ENCODE data around the gene CLDN19.
A peak's percentile ranks its signal among the peaks of the same experiment; 100 is the strongest.

The CLDN19 gene, protein sequence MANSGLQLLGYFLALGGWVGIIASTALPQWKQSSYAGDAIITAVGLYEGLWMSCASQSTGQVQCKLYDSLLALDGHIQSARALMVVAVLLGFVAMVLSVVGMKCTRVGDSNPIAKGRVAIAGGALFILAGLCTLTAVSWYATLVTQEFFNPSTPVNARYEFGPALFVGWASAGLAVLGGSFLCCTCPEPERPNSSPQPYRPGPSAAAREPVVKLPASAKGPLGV

DNA sequence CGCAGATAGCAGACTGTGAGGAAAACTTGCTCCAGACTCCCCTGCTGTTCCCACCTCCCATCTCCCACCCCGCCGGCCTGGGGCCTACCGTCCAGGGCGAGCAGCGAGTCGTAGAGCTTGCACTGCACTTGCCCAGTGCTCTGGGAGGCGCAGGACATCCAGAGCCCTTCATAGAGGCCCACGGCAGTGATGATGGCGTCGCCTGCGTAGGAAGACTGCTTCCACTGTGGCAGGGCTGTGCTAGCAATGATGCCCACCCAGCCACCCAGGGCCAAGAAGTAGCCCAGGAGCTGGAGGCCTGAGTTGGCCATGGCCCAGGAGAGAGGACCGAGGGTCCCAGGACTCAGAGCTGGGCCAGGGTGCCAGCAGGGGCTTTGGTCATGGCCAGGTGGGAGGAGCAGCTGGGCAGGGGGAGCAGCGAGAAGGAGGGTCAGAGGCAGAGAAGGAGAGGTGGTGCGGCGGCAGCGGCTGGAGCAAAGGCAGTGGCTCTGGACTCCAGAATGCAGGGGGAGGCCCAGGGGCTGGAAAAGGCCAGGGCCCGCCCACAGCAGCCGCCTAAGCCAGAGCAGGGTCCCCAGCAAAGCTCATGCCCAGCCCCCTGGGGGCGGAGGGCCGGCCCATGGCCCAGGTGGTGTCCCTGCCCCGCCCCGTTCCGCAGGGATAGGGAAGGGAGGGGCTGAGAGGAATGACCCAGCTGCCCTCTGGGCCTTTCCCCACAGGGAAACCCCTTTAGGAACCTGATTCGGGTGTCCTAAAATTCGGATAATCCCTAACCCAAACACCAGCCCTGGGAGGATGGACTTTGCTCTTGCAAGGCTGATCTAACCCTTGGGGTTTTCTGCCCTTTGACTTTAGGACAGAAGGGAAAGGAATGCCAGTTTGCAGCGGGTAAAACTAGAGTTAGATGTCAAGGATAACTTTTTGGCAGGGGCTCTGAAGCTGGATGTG lies at the start of gene CLDN19:
Gene CLDN19, minus strand, starts transcription at position 484 of the 948 bp plus-strand sequence. Its CDS starts 173 bp downstream, at position 311.
- no peak for DNase-seq

DNA sequence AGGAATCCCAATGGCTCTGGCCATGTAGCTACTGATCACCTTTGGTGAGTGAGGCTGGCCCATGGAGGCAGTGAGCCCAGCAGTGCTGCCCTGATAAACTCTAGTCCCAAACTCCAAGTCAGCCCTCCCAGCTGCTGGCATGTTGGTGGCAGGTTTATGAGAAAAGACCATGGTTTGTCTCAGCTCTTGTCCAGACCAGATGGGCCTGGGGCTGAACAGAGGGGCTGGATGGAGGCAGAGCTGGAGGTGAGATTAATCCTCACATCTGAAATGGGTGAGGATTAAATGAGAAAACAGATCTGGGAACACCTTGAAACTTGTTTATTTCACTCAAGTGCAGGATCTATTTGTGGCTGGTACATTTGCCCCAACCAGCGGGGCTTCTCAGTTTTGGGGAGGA lies 48.0 kb upstream of the CLDN19 start:
- DNase-seq: peak; percentile 70

DNA sequence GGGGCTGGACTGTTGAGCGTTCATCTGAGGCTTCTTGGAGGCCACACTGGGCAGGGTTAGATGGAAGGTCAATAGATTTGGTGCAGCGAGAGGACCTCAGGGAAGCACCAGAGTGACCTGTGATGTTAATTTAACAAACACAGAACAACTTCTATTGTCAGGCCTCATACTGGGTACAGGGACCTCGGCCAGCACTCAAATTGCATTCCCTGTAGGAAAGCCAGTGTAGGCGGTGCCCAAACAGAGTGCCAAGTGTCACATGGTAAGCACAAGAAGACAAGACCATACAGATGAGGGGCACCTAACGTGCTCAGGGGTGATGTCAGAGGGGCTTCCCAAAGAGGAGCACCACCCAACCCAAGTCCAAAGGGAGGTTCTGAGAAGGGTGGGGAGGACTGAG lies 46.1 kb upstream of the CLDN19 start:
- no peak for DNase-seq

DNA sequence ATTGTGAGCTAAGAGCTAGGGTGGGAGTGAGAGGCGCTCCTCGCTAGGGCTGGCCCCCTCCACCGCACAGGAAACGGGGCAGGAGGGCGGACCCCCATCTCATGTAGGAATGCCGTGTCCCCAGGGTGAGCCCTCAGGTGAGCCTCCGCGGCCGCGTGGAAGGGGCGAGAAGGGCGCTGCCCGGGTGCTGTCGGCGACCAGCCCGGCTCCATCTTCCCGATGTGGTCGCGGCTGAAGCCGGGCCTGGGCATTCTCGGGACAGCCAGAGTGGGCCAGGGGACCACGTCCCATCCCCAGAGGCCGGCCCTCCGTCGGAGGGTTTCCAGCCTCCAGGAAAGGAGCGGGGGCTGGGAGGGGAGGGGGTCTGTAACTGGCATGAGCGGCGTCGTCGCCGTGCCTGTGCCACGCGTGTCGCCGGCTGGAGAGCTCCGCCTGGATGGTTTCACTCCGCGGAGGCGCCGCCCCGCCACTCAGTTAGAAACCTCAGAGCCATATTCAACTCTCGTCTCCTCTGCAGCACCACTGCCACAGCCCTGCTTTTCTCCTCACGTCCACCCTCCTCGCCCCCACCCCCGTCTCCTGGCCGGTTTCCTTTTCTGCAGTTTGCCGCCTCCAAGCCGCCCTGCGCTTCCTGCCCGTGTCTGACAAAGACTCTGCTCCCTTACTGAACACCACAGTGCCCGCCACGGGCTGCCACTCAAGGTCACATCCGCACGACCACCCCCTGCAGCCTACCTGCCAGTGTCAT lies 45.1 kb upstream of the CLDN19 start, which contains the start of gene TMEM269:
Gene TMEM269, plus strand, starts transcription at position 46 of the 748 bp plus-strand sequence. CDS start 4,903 bp downstream, outside the sequence.
- no peak for DNase-seq

DNA sequence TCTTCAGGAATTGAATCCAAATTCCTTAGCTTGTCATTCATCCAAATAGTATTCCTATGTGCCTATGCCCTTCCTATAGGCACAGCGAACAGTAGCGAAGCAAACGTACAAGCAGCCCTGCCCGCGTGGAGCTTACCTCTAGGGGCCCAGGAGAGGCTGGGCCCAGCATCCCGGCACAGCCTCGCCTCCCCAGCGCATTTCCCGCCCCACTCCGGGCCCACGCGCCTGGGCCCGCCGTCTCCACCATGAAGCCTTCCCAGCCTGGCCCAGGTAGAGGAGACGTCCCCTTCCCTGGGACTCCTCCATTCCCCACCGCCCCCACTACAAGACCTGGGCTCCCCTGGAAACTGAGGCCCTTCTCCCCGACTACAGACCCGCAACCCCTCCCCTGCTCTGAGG lies 44.5 kb upstream of the CLDN19 start:
- no peak for DNase-seq

DNA sequence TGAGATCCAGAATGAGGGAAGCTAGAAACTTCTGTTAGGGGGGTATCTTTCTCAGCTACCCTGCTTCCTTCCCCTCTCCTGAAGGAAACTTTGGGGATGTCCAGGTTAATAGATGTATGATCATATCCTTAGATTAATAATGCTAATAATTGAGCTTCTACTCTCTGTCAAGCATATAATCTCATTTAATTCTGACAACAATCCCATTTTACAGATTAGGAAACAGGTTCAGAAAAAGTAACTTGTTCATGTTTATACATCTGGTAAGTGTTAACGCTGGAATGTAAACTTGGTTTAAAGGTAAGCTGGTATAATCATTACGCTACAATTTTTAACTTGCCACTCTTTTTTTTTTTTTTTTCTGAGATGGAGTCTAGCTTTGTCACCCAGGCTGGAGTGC lies 43.1 kb upstream of the CLDN19 start:
- no peak for DNase-seq

DNA sequence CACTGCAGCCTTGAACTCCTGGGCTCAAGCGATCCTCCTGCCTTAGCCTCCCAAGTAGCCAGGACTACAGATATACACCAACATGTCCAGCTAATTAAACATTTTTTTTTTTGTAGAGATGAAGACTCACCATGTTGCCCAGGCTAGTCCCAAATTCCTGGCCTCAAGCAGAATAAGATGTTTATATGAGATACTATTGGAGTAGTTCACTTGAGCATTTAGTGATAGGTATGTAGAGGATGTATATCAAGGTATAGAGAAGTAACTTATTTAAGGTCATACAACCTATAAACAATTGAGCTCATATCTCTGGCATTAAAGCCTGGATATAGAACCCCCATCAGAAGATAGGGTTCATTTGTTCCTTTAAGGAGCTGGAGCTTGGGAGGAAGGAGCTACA lies 40.1 kb upstream of the CLDN19 start:
- no peak for DNase-seq

DNA sequence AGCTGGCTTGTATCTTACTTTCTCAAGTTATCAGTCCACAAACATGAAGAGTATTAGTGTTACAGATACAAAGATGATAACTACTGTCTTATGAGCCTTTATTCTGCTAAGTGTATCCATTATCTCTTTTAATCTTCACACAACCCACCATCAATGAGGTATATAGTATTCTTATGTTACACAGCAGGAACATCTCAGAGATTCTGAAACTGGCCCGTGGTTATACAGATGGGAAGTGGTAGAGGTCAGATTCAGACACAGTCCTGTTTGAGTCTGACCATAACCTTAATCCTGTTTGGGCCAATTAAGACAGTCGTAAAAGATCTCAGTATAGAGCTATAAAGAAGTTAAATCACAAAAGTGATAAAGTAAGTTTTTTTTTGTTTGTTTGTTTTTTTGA lies 39.7 kb upstream of the CLDN19 start:
- DNase-seq: no peak

DNA sequence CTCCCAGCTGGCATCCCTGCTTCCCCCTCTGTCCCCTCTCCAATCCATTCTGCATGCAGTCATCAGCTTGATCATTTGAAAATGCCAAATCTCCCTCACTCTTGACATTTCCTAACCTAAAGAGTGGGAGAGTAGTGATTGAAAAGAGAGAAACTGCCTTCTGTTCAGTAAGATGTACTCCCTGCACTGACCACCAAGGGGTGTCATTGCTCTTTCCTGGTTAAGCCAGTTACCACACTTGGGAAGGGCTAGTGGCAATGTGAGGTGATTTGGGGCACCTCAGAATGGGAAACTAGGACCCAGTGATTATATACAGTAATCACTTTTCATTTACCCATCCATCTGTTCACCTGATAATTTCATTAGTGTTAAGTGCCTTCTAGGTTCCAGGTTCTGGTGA lies 37.8 kb upstream of the CLDN19 start:
- peak; percentile 30 for DNase-seq

DNA sequence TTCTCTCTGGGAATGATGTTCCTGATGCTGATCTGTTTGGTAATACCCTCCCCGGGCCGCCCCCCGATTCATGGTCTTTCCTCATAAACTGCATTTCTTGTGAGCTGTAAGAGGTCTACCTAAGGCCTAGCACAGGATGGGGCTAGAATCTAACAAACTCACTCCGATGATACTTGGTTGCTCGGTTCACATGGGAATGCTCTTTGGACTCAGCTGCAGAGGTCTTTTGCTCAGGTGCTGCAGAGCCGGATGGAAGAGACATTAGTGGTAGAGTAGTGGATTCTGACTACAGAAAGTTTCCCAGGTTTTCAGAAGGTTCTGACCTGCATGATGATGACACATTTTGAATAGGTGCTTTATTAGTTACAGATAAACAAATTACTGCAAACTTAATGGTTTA lies 36.5 kb upstream of the CLDN19 start:
- no peak for DNase-seq

DNA sequence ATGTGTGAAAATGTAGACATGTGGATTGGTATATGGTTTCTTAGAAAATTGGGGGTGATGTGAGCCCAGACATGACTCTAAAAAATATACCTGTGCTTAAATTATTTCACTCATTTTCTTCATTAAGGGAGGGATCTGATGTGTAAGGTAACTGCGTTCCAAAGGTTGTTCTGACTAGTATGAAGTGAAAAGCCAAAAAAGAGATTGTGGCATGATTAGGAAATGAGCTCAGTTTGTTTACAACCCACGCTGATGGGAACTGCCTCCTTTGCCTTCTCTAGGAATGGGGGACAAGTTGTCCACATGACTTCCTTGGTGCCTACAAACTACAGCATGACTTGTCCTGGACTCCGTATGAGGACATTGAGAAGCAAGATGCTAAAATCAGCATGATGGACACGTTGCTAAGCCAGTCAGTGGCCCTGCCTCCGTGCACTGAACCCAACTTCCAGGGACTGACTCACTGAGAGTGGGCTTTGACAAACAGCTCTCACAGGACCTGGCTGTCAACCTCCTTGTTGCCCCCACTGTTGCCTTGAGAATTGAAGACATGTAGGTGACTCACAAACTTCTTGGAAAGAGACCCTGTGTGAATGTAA lies 35.0 kb upstream of the CLDN19 start:
- DNase-seq: no peak

DNA sequence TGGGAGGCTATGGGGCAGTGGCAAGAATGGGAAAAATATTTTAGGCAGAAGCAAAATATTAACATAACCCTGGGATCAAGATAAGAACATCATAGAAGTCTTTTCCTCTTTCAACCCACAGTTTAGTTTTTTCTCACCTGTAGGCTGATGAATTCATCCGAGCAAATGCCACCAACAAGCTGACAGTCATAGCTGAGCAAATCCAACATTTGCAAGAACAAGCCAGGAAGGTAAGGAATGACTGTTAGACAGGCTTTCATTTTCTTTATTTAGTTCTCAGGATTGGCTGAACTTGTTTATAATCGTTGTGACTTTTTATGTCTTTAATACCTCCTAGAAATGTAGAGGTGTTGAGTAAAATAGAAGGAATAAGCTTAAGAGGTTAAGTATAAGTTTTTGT lies 33.4 kb upstream of the CLDN19 start:
- no peak for DNase-seq

DNA sequence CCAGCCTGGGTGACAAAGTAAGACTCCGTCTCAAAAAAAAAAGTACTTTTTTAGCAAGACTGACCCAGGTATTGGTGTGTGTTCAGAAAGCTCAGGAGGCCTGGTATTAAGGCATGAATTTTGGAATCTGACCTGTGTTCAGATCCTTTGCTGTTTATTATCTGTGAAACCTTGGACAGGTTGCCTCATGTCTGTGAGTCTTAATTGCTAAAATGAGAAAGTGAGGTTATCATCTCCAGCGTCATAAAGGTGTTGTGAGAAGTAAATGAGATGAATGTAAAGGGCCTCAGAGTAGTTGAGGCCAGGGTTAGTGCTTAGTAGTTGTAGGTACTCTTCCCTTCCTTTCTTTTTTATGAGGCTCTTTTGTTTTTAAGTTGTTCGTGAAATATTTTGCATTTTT lies 29.8 kb upstream of the CLDN19 start:
- no peak for DNase-seq

DNA sequence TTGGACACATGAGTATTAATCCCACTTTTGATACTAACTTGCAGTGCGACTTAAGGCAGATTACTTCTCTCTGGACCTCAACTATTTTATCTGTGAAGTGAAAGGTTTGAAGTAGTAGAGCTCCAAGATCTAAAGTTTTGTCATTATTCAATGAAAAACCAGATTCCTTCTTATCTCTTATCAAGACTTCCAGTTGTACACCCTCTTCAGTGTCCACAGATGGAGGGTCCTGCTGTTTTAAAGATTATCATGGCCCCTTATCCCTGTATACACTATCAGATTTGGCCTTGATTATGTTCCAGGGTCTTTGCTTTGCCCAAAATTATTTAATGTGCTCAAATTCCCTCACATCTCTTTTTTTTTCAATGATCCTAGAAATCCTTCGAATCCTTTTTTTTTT lies 28.1 kb upstream of the CLDN19 start:
- no peak for DNase-seq

DNA sequence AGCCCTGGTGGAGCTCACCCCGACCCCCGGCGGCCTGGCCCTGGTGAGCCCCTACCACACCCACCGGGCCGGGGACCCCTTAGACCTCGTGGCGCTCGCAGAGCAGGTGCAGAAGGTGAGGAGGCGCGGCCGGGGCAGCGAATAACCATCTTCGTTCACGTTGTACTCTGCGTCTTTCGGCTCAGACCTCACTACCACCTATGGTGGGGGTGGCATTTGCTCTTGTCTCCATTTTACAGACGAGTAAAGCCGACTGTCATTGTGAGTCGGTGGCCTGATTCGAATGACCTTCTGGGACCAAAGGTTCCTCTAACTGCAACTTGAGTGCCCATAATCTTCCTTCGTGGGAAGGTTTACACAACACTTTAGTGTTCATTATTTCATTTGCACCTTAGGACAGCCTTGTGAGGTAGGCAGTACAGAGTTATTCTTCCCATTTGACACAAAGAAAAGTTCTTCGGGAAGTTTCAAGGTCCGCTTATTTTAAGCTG lies 27.5 kb upstream of the CLDN19 start:
- DNase-seq: no peak

DNA sequence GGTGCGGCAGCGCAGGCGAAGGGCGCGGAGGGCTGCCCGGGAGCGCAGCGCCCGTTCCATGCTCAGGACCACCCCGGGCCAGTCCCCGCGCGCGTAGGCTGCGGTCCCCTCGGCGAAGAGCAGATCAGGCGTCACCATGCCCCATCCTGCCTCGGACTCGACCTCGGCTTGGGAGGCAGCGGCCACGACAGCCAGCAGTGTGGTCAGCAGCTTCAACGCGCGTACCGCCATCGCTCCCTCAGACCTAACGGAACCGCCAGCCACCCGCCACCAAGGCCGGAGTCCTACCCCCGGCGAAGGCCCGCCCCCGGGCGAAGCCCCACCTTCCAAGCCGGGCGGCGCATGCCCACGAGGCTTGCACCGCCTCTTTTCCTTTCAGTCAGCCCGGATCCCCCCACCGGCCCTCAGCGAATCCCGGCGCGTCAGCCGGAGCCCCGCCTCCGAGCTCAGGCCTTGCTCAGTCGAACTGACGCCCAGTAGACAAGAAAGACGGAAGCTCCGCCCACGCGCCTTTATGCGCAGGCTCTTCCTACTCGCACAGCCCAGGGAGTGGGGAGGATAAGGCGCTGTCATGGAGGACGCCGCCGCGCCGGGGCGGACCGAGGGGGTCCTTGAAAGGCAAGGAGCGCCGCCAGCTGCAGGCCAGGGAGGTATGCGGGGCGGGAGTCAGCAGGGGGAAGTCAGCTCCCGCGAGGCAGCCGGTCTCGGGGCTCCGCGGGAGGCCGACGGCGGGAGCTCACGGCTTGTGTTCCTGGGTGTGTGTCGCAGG lies 26.9 kb upstream of the CLDN19 start, which contains the start of the genes C1orf50 and P3H1:
Gene C1orf50, plus strand, starts transcription at position 509 of the 769 bp plus-strand sequence. Its CDS starts 63 bp downstream, at position 572.
Gene P3H1, minus strand, starts transcription at position 288 of the 769 bp plus-strand sequence. Its CDS starts 57 bp downstream, at position 231.
- DNase-seq: peak; percentile 85

DNA sequence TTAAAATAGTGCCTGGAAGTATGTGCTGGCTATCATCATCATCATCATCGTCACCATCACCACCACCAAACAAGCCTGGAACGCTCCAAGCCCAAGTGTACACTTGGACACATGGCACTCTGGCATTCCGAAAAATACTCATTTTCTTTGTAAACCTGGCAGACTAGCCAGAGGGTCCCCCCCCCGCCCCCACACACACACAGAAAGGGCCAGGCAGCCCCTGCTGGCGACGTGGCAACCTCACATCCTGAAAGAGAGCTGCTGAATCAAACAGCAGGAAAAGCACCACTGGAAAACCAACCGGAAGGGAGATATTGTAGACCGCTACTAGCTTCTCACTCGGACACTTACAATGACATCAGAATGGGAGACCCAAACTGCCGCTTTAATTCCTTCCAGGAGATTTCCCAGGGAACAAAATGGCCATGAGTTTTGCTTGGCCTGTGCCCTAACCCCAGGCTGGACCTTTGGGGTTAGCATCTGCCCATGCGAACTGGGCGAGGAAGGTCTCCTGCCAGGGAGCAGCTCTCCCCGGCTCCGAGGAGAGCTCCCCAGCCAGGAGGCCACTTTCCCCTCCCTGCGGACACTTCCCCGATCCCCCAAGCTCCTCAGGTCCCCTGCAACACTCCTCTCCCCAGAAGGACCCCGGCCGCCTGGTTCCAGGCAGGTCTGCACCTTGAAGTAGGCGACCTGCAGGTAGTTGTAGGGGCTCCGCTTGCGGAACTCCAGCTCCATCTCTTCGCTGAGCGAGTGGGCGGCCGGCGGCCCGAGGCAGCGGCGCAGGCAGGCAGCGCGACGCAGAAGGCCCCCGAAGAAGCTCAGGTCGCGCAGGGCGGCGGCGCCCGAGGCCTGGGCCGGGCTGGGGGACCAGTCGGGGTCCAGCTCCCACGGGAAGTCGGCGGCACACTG lies 26.1 kb upstream of the CLDN19 start:
- DNase-seq: peak; percentile 13

DNA sequence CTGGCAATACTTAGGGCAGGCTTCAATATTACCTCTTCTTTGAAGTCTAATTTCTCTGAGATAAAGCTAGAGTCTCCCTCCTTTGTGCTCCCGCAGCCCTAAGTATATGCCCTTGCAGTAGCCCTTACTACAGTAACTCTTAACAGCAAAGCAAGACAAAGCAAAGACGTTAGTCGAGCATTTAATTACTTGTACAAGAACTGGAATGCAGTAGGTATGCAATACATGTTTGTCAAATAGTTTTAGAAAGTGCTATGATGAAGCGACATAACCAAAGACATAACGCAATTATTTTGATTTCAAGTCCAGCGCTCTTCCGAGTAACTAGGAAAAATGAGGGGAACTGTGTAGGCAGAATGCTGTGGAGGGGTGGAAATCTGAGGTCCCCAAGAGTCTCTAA lies 25.2 kb upstream of the CLDN19 start:
- DNase-seq: no peak

DNA sequence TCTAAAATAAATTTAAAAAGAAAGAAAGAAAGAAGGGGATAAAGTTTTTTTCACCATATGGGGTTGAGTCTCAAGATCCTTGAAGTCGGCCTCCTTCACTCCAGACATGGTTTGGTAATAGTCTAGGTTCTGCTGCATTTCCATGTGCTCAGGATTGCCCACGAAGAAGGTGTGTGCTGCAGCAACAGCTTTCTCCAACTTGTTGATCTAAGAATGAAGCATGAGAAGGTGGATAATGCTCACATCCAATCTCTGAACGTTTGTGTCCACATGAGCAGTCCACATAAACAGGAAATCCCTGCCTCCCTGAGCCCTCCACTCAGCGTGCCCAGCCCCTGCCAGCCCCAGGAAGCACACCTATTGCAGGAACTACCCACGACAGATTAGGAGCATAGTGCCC lies 22.2 kb upstream of the CLDN19 start:
- no peak for DNase-seq

DNA sequence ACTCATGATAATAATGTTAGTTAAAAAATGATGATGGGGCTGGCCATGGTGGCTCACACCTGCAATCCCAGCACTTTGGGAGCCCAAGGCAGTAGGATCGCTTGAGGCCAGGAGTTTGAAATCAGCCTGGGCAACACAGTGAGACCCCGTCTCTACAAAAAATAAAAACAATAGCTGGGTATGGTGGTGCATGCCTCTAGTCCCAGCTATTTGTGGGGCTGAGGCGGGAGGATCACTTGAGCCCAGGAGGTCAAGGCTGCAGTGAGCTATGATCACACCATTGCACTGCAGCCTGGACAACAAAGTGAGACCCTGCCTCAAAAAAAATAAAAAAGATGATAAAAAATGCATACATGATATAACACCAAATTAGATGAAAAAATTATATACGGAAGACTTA lies 21.5 kb upstream of the CLDN19 start:
- DNase-seq: no peak

DNA sequence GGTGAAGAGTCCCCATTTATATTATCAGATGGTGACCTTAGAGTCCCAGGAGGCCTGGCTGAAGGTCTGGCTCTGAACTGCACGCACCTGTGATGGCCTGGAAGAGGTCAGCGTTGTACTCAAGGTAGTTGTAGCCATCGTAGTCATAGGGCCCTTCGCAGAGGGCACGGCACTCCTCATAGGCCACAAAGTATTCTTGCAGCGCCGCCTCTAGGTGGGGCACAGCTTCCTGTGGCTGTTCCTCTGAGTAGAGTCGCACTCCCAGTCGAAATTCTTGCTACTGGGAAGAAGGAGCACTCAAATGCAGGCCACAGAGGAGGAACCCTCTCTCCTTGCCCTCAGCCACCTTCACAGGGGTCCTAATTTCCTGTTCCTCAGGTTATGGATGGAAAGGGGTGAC lies 19.1 kb upstream of the CLDN19 start:
- DNase-seq: no peak

Measured in NCI-H524 treated with DMSO at 0.1 percent for 48 hours (cell line).